CD14-positive monocyte (primary cell): Measurements from ENCODE around the gene ACTL7A. TPM values are rescaled to one million over a fixed set of nuclear protein-coding genes. Genes with fewer than 3 reads are reported as not detected.

Source experiments
- DNase-seq, 3 donors: peaks; one replicate each; pipeline ENCODE4 v3.0.0-alpha.2; 2011 to 2022
- H2AFZ ChIP-seq: 2 replicates; pipeline ENCODE4 v1.6.0; 2012; ENCODE audit warnings: mild to moderate bottlenecking, low read depth, low read length, inconsistent platforms; ENCODE audit not compliant: insufficient read depth, poor library complexity, severe bottlenecking
- H3K27ac ChIP-seq, 2 donors: 1 replicate in 1 of 2; 2 replicates in 1 of 2; pipeline ENCODE4 v1.5.1; 2012 to 2013; ENCODE audit warnings: low read length in 2 of 2, control low read depth in 1 of 2, inconsistent platforms in 1 of 2, low read depth in 1 of 2, mild to moderate bottlenecking in 1 of 2
- H3K27me3 ChIP-seq, 2 donors: one replicate each; pipeline versions ENCODE4 v1.6.0 to v1.6.1; 2011 to 2013; ENCODE audit warnings: low read length in 2 of 2; ENCODE audit not compliant: control insufficient read depth in 2 of 2, insufficient read depth in 2 of 2
- H3K36me3 ChIP-seq, 2 donors: replicated peaks in 1 of 2; 1 replicate in 1 of 2; 2 replicates in 1 of 2; pipeline versions ENCODE4 v1.5.1 to v1.6.1; 2012 to 2013; ENCODE audit warnings: low read length in 2 of 2, control low read depth in 1 of 2, inconsistent platforms in 1 of 2, mild to moderate bottlenecking in 1 of 2; ENCODE audit not compliant: insufficient read depth in 2 of 2, control insufficient read depth in 1 of 2
- H3K4me1 ChIP-seq, 2 donors: 1 replicate in 1 of 2; 2 replicates in 1 of 2; pipeline versions ENCODE4 v1.5.1 to v1.6.1; 2012 to 2013; ENCODE audit warnings: low read length in 2 of 2, control low read depth in 1 of 2, inconsistent platforms in 1 of 2, mild to moderate bottlenecking in 1 of 2, moderate library complexity in 1 of 2; ENCODE audit not compliant: insufficient read depth in 2 of 2, control insufficient read depth in 1 of 2
- H3K4me2 ChIP-seq: replicated peaks from 2 replicates; pipeline ENCODE3; 2012; ENCODE audit warnings: low read length, moderate library complexity, mild to moderate bottlenecking; ENCODE audit not compliant: poor library complexity, severe bottlenecking; ENCODE audit errors: extremely low read depth
- H3K4me3 ChIP-seq, 3 experiments: fragments of 200-600 bp in 1 of 3; sonication (generic) in 1 of 3; replicated peaks in 1 of 3; 1 replicate in 2 of 3; 2 replicates in 1 of 3; pipeline ENCODE4 v1.5.1; 2011 to 2013; ENCODE audit warnings: low read length in 3 of 3, mild to moderate bottlenecking in 3 of 3, control low read depth in 2 of 3, low read depth in 2 of 3, inconsistent platforms in 1 of 3, moderate library complexity in 1 of 3
- H3K79me2 ChIP-seq: 2 replicates; pipeline ENCODE4 v1.6.0; 2012; ENCODE audit warnings: mild to moderate bottlenecking, control low read depth, inconsistent platforms, low read length, moderate library complexity; ENCODE audit not compliant: insufficient read depth
- H3K9ac ChIP-seq: 2 replicates; pipeline ENCODE4 v1.6.0; 2017; ENCODE audit warnings: low read length, mild to moderate bottlenecking; ENCODE audit not compliant: insufficient read depth, poor library complexity, severe bottlenecking
- H3K9me3 ChIP-seq, 2 donors: replicated peaks in 1 of 2; 1 replicate in 1 of 2; 2 replicates in 1 of 2; pipeline versions ENCODE4 v1.5.1 to v1.6.1; 2012 to 2013; ENCODE audit warnings: low read length in 2 of 2, control low read depth in 1 of 2; ENCODE audit not compliant: control insufficient read depth in 1 of 2, insufficient read depth in 1 of 2
- H4K20me1 ChIP-seq: 2 replicates; pipeline ENCODE4 v1.6.0; 2012; ENCODE audit warnings: mild to moderate bottlenecking, low read length, control low read depth, moderate library complexity; ENCODE audit not compliant: insufficient read depth
- H3K27ac Mint-ChIP-seq, 7 donors: one replicate each; pipeline ENCODE4 v1.8.0; 2020; ENCODE audit warnings: mild to moderate bottlenecking in 7 of 7, mixed read lengths in 7 of 7, moderate library complexity in 6 of 7, inconsistent platforms in 2 of 7
- H3K27me3 Mint-ChIP-seq, 3 donors: one replicate each; pipeline ENCODE4 v1.8.0; 2021 to 2022; ENCODE audit warnings: low read depth in 3 of 3, mild to moderate bottlenecking in 3 of 3, mixed read lengths in 3 of 3, moderate library complexity in 3 of 3, inconsistent platforms in 1 of 3
- H3K36me3 Mint-ChIP-seq, 2 donors: one replicate each; pipeline ENCODE4 v1.8.0; 2020; ENCODE audit warnings: mixed read lengths in 2 of 2, inconsistent platforms in 1 of 2, mild to moderate bottlenecking in 1 of 2
- H3K4me1 Mint-ChIP-seq: one replicate; pipeline ENCODE4 v1.8.0; 2020; ENCODE audit warnings: mild to moderate bottlenecking, mixed read lengths
- H3K4me3 Mint-ChIP-seq, 2 donors: one replicate each; pipeline ENCODE4 v1.8.0; 2020; ENCODE audit warnings: mild to moderate bottlenecking in 2 of 2, mixed read lengths in 2 of 2, moderate library complexity in 1 of 2
- H3K9me3 Mint-ChIP-seq, 7 donors: one replicate each; pipeline ENCODE4 v1.8.0; 2020 to 2022; ENCODE audit warnings: mixed read lengths in 7 of 7, mild to moderate bottlenecking in 6 of 7, moderate library complexity in 6 of 7, inconsistent platforms in 2 of 7
- CTCF ChIP-seq: fragments of 200-600 bp; IDR thresholded peaks from one replicate; pipeline ENCODE4 v1.8.0; 2022; ENCODE audit warnings: antibody characterized with exemption, mild to moderate bottlenecking
- WGBS: methylation state at CpG from one replicate; pipeline ENCODE4 v1.1.5; 2013; ENCODE audit warnings: missing lambda C conversion rate; ENCODE audit not compliant: insufficient coverage; 5-methylcytosine and 5-hydroxymethylcytosine counted together
- intact Hi-C, 2 donors: fragments of 100-400 bp; cut with micrococcal nuclease; formaldehyde crosslinking; loops; one replicate each; pipeline versions ENCODE4 v1.15.0 to v1.15.1; 2023
- polyA plus RNA-seq, 3 donors: library from polyadenylated mRNA; depleted of rRNA in 1 of 3; unstranded in 2 of 3; stranded (reverse) in 1 of 3; fragments of 300-500 nt in 2 of 3; fragments of >200 nt in 1 of 3; fragmentation: Illumina TruSeq in 2 of 3; gene quantifications; 1 replicate in 2 of 3; 2 replicates in 1 of 3; pipeline ENCODE4 v1.2.3, GENCODE V29; 2012 to 2021

The ACTL7A gene
- polyA plus RNA-seq, 3 donors = not detected

- H3K36me3 Mint-ChIP-seq = no peaks in the 10 kb centered on the region
- 88% methylated on average over 1 of the region's 2 CpGs for WGBS
Observed at GRCh38 chr9:108860764-108861163, 1.3 kb upstream of the ACTL7A start.

GRCh38 chr9:108861464-108861863 lies 602 bp upstream of the ACTL7A start:
- no peaks in the 10 kb centered on the region for H3K36me3 ChIP-seq
- Mint-ChIP-seq H3K4me3 (no peak overlapping the region), H3K36me3 (no peaks in the 10 kb centered on the region), H3K27me3 (peaks cover 0 to 8% (median 0%) of the 10 kb centered on the region in 3 donors), H3K4me1 (peaks cover 20% of the 10 kb centered on the region), H3K9me3 (peaks cover 0 to 2% (median 0%) of the 10 kb centered on the region in 7 donors), H3K27ac (no peak overlapping the region)
- 87% methylated on average over 7 of the region's 7 CpGs for WGBS
- H3K9me3 ChIP-seq = no peaks in the 10 kb centered on the region
- peaks cover 0 to 3% of the 10 kb centered on the region in 2 donors for H3K4me1 ChIP-seq
- intact Hi-C loops = no loop called here
- no peak for DNase-seq
- no peak overlapping the region for H2AFZ ChIP-seq
- H3K9ac ChIP-seq = no peak overlapping the region
- H3K4me2 ChIP-seq = no peak overlapping the region
- no peaks in the 10 kb centered on the region for H4K20me1 ChIP-seq
- H3K79me2 ChIP-seq = no peaks in the 10 kb centered on the region
- H3K27me3 ChIP-seq = no peaks in the 10 kb centered on the region
- H3K27ac ChIP-seq = no peak overlapping the region
- no peak overlapping the region for H3K4me3 ChIP-seq
- no peak for TF ChIP-seq CTCF

More at GRCh38 chr9:108860764-108861163, 1.3 kb upstream of the ACTL7A start:
- Histone ChIP-seq H3K4me1 (peaks cover 0 to 3% of the 10 kb centered on the region in 2 donors), H3K4me3 (no peak overlapping the region), H3K36me3 (no peaks in the 10 kb centered on the region), H2AFZ (no peak overlapping the region), H3K9me3 (no peaks in the 10 kb centered on the region), H4K20me1 (no peaks in the 10 kb centered on the region), H3K79me2 (no peaks in the 10 kb centered on the region), H3K4me2 (no peak overlapping the region), H3K27me3 (no peaks in the 10 kb centered on the region), H3K27ac (no peak overlapping the region), H3K9ac (no peak overlapping the region)
- no peak overlapping the region for H3K4me3 Mint-ChIP-seq
- H3K9me3 Mint-ChIP-seq = peaks cover 0 to 2% (median 0%) of the 10 kb centered on the region in 7 donors
- no peak overlapping the region for H3K27ac Mint-ChIP-seq
- intact Hi-C loops = no loop called here
- peaks cover 0 to 8% (median 0%) of the 10 kb centered on the region in 3 donors for H3K27me3 Mint-ChIP-seq
- no peak for DNase-seq
- H3K4me1 Mint-ChIP-seq = peaks cover 20% of the 10 kb centered on the region
- TF ChIP-seq CTCF = no peak
